ENCODE results near the gene IL3. TPM values are rescaled to one million over a fixed set of nuclear protein-coding genes. Genes with fewer than 3 reads are reported as not detected.

IL3 gene
- total RNA-seq, 1 donor from 2014 or later: not detected

DNA sequence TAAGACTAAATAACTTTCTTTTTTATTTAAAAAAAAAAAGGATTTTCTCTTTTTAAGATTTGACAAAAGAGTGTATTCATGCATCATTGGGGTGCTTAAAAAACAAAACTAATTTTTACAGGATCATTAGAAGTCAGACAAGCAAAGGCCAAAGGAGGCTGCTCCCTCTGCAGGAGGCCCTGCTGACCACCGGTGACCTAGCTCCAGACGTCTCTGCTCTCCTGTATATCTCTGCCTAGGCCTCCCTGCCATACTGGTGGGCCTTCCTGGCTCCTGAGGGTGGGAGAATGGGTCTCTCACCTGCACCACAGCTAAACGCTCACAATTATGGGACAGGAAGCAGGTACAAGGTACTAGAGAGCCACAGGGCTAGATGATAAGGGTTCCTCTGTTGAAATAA, 49.7 kb downstream of the IL3 start:
- Histone ChIP-seq H4K20me1 (ENCODE audit: low read depth) (no peaks in the 10 kb centered on the region), H3K27me3 (no peaks in the 10 kb centered on the region), H2AFZ (replicated peaks) (no peak overlapping the region), H3K36me3 (no peaks in the 10 kb centered on the region), H3K9me3 (ENCODE audit: low read depth) (no peaks in the 10 kb centered on the region), H3K4me1 (no peaks in the 10 kb centered on the region), H3K4me3 (no peak overlapping the region), H3K9ac (no peak overlapping the region), H3K4me2 (no peak overlapping the region), H3K79me2 (ENCODE audit: low read depth) (no peaks in the 10 kb centered on the region), H3F3A (ENCODE audit: low read depth) (no peaks in the 10 kb centered on the region), H3K27ac (no peak overlapping the region)
- H3K4me1 Mint-ChIP-seq: no peaks in the 10 kb centered on the region
- no peaks in the 10 kb centered on the region for H3K36me3 Mint-ChIP-seq
- no peak overlapping the region for H3K4me3 Mint-ChIP-seq
- no peak overlapping the region for H3K27ac Mint-ChIP-seq
- DNase-seq (ENCODE audit: low spot score): no peak
- TF ChIP-seq EZH2 (IDR thresholded peaks at IDR 0.05) (no peak), EZH2phosphoT487 (IDR thresholded peaks at IDR 0.05) (no peak)
- TF ChIP-seq, protein P1, sequence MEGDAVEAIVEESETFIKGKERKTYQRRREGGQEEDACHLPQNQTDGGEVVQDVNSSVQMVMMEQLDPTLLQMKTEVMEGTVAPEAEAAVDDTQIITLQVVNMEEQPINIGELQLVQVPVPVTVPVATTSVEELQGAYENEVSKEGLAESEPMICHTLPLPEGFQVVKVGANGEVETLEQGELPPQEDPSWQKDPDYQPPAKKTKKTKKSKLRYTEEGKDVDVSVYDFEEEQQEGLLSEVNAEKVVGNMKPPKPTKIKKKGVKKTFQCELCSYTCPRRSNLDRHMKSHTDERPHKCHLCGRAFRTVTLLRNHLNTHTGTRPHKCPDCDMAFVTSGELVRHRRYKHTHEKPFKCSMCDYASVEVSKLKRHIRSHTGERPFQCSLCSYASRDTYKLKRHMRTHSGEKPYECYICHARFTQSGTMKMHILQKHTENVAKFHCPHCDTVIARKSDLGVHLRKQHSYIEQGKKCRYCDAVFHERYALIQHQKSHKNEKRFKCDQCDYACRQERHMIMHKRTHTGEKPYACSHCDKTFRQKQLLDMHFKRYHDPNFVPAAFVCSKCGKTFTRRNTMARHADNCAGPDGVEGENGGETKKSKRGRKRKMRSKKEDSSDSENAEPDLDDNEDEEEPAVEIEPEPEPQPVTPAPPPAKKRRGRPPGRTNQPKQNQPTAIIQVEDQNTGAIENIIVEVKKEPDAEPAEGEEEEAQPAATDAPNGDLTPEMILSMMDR (IDR thresholded peaks at IDR 0.05): no peak
- peaks cover 6% of the 10 kb centered on the region for H3K27me3 Mint-ChIP-seq (ENCODE audit: insufficient read depth, low read depth)
- peaks cover 2% of the 10 kb centered on the region for H3K9me3 Mint-ChIP-seq

DNA sequence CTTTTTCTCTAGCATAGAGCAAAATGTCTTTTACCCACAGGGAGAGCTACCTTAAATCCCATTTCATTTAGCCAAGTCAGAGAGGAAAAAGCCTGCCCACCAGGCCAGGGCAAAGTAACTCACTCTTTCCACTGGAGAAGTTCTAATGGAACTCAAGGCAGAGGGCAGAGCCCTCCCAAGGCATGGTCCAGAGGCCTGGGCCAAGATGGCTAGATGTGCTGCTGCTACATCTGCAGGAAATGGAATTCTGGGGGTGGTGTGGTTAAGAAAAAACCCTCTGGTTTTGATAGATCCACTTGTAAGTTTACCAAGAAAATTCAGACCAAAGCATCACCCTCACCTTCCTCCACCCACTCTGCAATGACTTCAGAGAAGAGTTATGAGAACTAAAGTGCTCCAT, 50.5 kb downstream of the IL3 start:
- no peak overlapping the region for H3K4me3 Mint-ChIP-seq
- no peaks in the 10 kb centered on the region for H3K79me2 ChIP-seq (ENCODE audit: low read depth)
- H4K20me1 ChIP-seq (ENCODE audit: low read depth): no peaks in the 10 kb centered on the region
- H3K27ac Mint-ChIP-seq: no peak overlapping the region
- H3K36me3 ChIP-seq: no peaks in the 10 kb centered on the region
- no peak overlapping the region for H3K4me2 ChIP-seq
- H3K9ac ChIP-seq: no peak overlapping the region
- TF ChIP-seq, protein P1 (IDR thresholded peaks at IDR 0.05): no peak
- H3F3A ChIP-seq (ENCODE audit: low read depth): no peaks in the 10 kb centered on the region
- no peaks in the 10 kb centered on the region for H3K27me3 ChIP-seq
- no peak overlapping the region for H3K27ac ChIP-seq
- peaks cover 6% of the 10 kb centered on the region for H3K27me3 Mint-ChIP-seq (ENCODE audit: insufficient read depth, low read depth)
- no peak for DNase-seq (ENCODE audit: low spot score)
- no peak overlapping the region for H2AFZ ChIP-seq (replicated peaks)
- H3K4me3 ChIP-seq: no peak overlapping the region
- peaks cover 2% of the 10 kb centered on the region for H3K9me3 Mint-ChIP-seq
- H3K4me1 ChIP-seq: no peaks in the 10 kb centered on the region
- H3K4me1 Mint-ChIP-seq: no peaks in the 10 kb centered on the region
- no peaks in the 10 kb centered on the region for H3K36me3 Mint-ChIP-seq
- H3K9me3 ChIP-seq (ENCODE audit: low read depth): no peaks in the 10 kb centered on the region

DNA sequence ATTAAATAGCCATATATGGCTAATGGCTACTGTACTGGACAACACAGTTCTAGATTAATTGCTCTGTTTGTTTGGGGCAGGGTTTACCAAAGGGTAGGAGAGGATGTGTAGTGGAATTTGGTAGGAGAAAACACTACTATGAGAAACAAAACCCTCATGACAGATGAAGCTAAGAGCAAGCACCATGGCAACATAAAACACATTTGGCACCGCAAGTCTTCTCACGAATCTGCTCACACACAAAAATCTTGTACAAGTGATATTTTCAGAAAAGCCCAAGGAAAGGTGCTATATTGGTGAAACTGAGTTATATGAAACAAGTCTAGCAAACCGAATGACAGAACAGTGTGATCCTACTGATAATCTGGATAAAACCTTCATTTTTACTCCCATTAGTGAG, 51.7 kb downstream of the IL3 start:
- H3K9ac ChIP-seq: no peak overlapping the region
- H3K36me3 Mint-ChIP-seq: no peaks in the 10 kb centered on the region
- H3K27ac Mint-ChIP-seq: no peak overlapping the region

More for the DNA sequence above, 51.7 kb downstream of the IL3 start:
- Mint-ChIP-seq H3K4me1 (no peaks in the 10 kb centered on the region), H3K9me3 (peaks cover 2% of the 10 kb centered on the region), H3K27me3 (ENCODE audit: insufficient read depth, low read depth) (peaks cover 6% of the 10 kb centered on the region), H3K4me3 (no peak overlapping the region)
- Histone ChIP-seq H3F3A (ENCODE audit: low read depth) (no peaks in the 10 kb centered on the region), H3K4me3 (no peak overlapping the region), H3K4me2 (no peak overlapping the region), H3K27ac (no peak overlapping the region), H4K20me1 (ENCODE audit: low read depth) (no peaks in the 10 kb centered on the region), H3K4me1 (no peaks in the 10 kb centered on the region), H3K9me3 (ENCODE audit: low read depth) (no peaks in the 10 kb centered on the region), H2AFZ (replicated peaks) (no peak overlapping the region), H3K27me3 (no peaks in the 10 kb centered on the region), H3K79me2 (ENCODE audit: low read depth) (no peaks in the 10 kb centered on the region), H3K36me3 (no peaks in the 10 kb centered on the region)
- TF ChIP-seq EZH2phosphoT487 (IDR thresholded peaks at IDR 0.05) (no peak), EZH2 (IDR thresholded peaks at IDR 0.05) (no peak)
- TF ChIP-seq, protein P1 (IDR thresholded peaks at IDR 0.05): no peak
- DNase-seq (ENCODE audit: low spot score): no peak

Small RNA genes lying within 50 kb of the gene (small RNA-seq; reads per million reads assigned to genes)
- gene RF00285: not detected

Other genes starting within 250 kb of the IL3 start
- gene MEIKIN, start 115.0 kb upstream of the IL3 start, total RNA-seq (ENCODE audit: low replicate concordance): not detected in 2 replicates
- gene ACSL6, start 49.0 kb upstream of the IL3 start, total RNA-seq (ENCODE audit: low replicate concordance): not detected in 2 replicates
- gene CSF2, start 13.1 kb downstream of the IL3 start, total RNA-seq (ENCODE audit: low replicate concordance): not detected in 2 replicates
- gene P4HA2, start 167.2 kb downstream of the IL3 start, total RNA-seq (ENCODE audit: low replicate concordance): 12.4 and 15.9 TPM in 2 replicates
- 8.3 and 10.3 TPM in 2 replicates for gene PDLIM4, start 197.0 kb downstream of the IL3 start, total RNA-seq (ENCODE audit: low replicate concordance)
- gene SLC22A4, start 233.7 kb downstream of the IL3 start, total RNA-seq (ENCODE audit: low replicate concordance): 0.06 and 0.09 TPM in 2 replicates